ENCODE results near the gene ZNF774.
"Not testable (repeated sequence)": the region's sequence is repeated elsewhere in the genome, so short reads cannot be mapped to it uniquely, and the experiment has no call there.

Gene ZNF774

GRCh38 chr15:90393040-90393439 is 41.0 kb downstream of the ZNF774 start:
- DNase-seq, result no peak

GRCh38 chr15:90394074-90394473 is 42.0 kb downstream of the ZNF774 start:
- no peak for DNase-seq

GRCh38 chr15:90394748-90395442 is 42.8 kb downstream of the ZNF774 start:
- DNase-seq, result no peak

GRCh38 chr15:90396321-90396720 is 44.2 kb downstream of the ZNF774 start:
- no peak for DNase-seq

GRCh38 chr15:90400005-90400758 is 48.1 kb downstream of the ZNF774 start:
- DNase-seq, result no peak

- peak; percentile 36 to 87 (median 58) for DNase-seq
Observed at GRCh38 chr15:90400759-90401314, 48.8 kb downstream of the ZNF774 start.

GRCh38 chr15:90401495-90401894 is 49.4 kb downstream of the ZNF774 start:
- no peak for DNase-seq

- DNase-seq, result no peak
Observed at GRCh38 chr15:90402223-90402622, 50.1 kb downstream of the ZNF774 start.

- no peak for DNase-seq
Observed at GRCh38 chr15:90402767-90403166, 50.7 kb downstream of the ZNF774 start.

GRCh38 chr15:90405055-90405607 is 53.0 kb downstream of the ZNF774 start:
- DNase-seq, result no peak

GRCh38 chr15:90407336-90407735 is 55.3 kb downstream of the ZNF774 start:
- no peak for DNase-seq

- DNase-seq, result peak in 1 of 5 donors; percentile 69
Observed at GRCh38 chr15:90407871-90408317, 55.8 kb downstream of the ZNF774 start.

GRCh38 chr15:90408657-90409056 is 56.6 kb downstream of the ZNF774 start:
- DNase-seq, result no peak

GRCh38 chr15:90409587-90409986 is 57.5 kb downstream of the ZNF774 start:
- DNase-seq, result not testable (repeated sequence)

- not testable (repeated sequence) for DNase-seq
Observed at GRCh38 chr15:90410316-90410715, 58.2 kb downstream of the ZNF774 start.

GRCh38 chr15:90411176-90411575 is 59.1 kb downstream of the ZNF774 start:
- no peak for DNase-seq

All from T-helper 1 cell (primary cell).